Central memory CD8-positive, alpha-beta T cell (primary cell): ENCODE data around the gene METTL15.
"Not testable (repeated sequence)": the region's sequence is repeated elsewhere in the genome, so short reads cannot be mapped to it uniquely, and the experiment has no call there.

Source experiments
- ATAC-seq: fragments of 150-1000 bp; cut with Tn5 transposase; replicated peaks from 2 replicates; pipeline ENCODE4 v1.10.0; 2022; ENCODE audit warnings: mild to moderate bottlenecking, moderate FRiP score, moderate number of reproducible peaks; ENCODE audit not compliant: poor library complexity, severe bottlenecking; ENCODE audit errors: extremely low read depth
- DNase-seq, 2 donors: peaks; one replicate each; pipeline ENCODE4 v3.0.0; 2021; ENCODE audit warnings: low spot score in 2 of 2
- H3K27ac Mint-ChIP-seq: one replicate; pipeline ENCODE4 v1.8.0; 2022; ENCODE audit warnings: low read depth, mild to moderate bottlenecking, moderate library complexity, mixed read lengths
- H3K27me3 Mint-ChIP-seq: one replicate; pipeline ENCODE4 v1.8.0; 2022; ENCODE audit warnings: mixed read lengths
- H3K36me3 Mint-ChIP-seq: one replicate; pipeline ENCODE4 v1.8.0; 2022; ENCODE audit warnings: mild to moderate bottlenecking, moderate library complexity, mixed read lengths; ENCODE audit not compliant: insufficient read depth
- H3K4me1 Mint-ChIP-seq: one replicate; pipeline ENCODE4 v1.8.0; 2022; ENCODE audit warnings: mixed read lengths
- H3K4me3 Mint-ChIP-seq: one replicate; pipeline ENCODE4 v1.8.0; 2022; ENCODE audit warnings: mild to moderate bottlenecking, moderate library complexity, mixed read lengths
- H3K9me3 Mint-ChIP-seq: one replicate; pipeline ENCODE4 v1.8.0; 2022; ENCODE audit warnings: mixed read lengths

Gene METTL15

DNA sequence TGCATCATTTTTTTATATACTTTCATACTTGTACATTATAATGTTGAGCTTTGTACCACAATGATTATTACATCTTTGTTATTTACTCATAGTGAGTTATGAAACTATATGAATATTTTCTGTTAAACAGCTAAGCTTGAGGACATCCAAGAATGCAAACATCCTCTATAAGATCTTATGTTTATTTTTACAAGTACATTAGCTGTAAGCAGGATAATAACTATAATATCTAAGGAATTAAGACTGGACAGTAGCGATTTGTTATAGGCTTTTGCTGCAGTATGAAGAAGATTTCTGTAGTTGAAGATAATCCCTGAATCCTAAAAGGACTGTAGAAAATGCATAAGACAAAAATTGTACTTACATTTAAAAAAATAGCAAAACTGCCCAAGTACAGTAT lies 176.0 kb downstream of the METTL15 start:
- ATAC-seq (no peak), DNase-seq (no peak)
- H3K27me3 Mint-ChIP-seq: no peaks in the 10 kb centered on the region
- peaks cover 2% of the 10 kb centered on the region for H3K36me3 Mint-ChIP-seq
- peaks cover 16% of the 10 kb centered on the region for H3K4me1 Mint-ChIP-seq
- no peak overlapping the region for H3K4me3 Mint-ChIP-seq
- no peaks in the 10 kb centered on the region for H3K9me3 Mint-ChIP-seq
- no peak overlapping the region for H3K27ac Mint-ChIP-seq

DNA sequence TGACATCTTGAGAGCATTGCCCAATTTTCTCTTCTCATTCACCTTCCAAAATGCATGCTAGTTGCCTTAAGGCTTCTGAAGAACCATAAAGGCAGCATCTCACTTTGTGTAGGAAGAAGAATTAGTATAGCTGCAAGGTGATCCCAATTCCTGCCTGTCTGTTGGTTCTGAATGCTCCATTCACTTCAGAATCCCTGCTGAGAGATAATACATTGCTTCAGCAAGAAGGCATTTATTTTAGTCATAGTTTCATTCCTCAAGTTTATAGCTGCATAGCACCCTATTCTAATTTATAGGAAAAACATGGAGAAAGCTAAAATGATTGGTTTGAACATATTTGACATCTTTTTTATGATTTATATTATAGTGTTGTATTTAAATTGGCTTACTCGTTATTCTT lies 181.3 kb downstream of the METTL15 start:
- no peaks in the 10 kb centered on the region for H3K27me3 Mint-ChIP-seq
- H3K9me3 Mint-ChIP-seq: no peaks in the 10 kb centered on the region
- no peak overlapping the region for H3K4me3 Mint-ChIP-seq
- peaks cover 10% of the 10 kb centered on the region for H3K4me1 Mint-ChIP-seq
- H3K36me3 Mint-ChIP-seq: peaks cover 8% of the 10 kb centered on the region
- no peak for DNase-seq
- ATAC-seq: no peak
- H3K27ac Mint-ChIP-seq: no peak overlapping the region

- H3K9me3 Mint-ChIP-seq, H3K4me1 Mint-ChIP-seq, H3K27me3 Mint-ChIP-seq, ATAC-seq, H3K4me3 Mint-ChIP-seq, H3K27ac Mint-ChIP-seq, DNase-seq, H3K36me3 Mint-ChIP-seq: not testable (repeated sequence)
These were observed 182.8 kb downstream of the METTL15 start for GRCh38 chr11:28290995-28291394.

DNA sequence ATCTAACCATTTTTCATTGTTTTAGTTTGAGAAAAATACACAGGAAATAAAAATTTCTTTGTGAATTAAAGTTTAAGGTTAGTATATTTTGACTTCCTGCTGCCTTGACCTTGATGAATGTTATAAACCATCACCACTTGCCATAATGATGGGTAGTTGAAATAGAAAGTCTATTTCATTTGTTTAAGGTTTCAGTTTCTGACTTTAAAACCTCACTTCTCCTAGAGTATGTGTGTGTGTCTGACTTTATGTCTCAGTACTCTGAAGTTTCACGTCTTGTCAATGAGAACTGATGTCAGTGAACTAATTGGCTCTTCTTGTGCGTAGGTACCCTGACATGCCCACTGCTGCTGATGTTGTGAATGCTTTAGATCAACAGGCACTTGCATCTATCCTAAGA lies 188.2 kb downstream of the METTL15 start:
- ATAC-seq (no peak), DNase-seq (no peak)
- no peaks in the 10 kb centered on the region for H3K27me3 Mint-ChIP-seq
- peaks cover 6% of the 10 kb centered on the region for H3K36me3 Mint-ChIP-seq
- H3K4me3 Mint-ChIP-seq: no peak overlapping the region
- no peaks in the 10 kb centered on the region for H3K4me1 Mint-ChIP-seq
- H3K27ac Mint-ChIP-seq: no peak overlapping the region
- no peaks in the 10 kb centered on the region for H3K9me3 Mint-ChIP-seq

DNA sequence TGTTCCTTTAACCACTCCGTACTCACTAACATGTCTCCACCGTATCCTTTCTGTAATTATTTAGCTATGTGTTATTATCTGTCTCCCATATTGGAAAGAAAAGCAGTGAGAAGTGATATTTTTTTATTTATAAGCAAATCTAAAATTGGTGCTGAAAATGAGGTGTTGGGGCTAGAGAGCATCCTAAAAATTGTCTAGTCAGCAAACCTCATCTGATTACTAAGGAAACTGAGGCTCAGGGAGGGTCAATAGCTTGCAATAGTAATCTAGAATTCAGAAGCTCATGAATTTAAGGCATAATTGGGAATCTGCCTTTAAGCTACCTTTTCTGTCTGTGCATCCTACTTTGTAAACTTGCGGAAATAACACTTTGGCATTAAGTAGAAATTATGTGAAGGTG lies 190.0 kb downstream of the METTL15 start:
- DNase-seq (no peak), ATAC-seq (no peak)
- Mint-ChIP-seq H3K27ac (peak overlapping the region; percentile 55), H3K27me3 (no peaks in the 10 kb centered on the region), H3K4me3 (no peak overlapping the region), H3K36me3 (peaks cover 6% of the 10 kb centered on the region), H3K9me3 (no peaks in the 10 kb centered on the region), H3K4me1 (no peaks in the 10 kb centered on the region)

- H3K9me3 Mint-ChIP-seq: no peaks in the 10 kb centered on the region
- DNase-seq: no peak
- H3K27ac Mint-ChIP-seq: no peak overlapping the region
- H3K36me3 Mint-ChIP-seq: peaks cover 4% of the 10 kb centered on the region
- H3K4me1 Mint-ChIP-seq: no peaks in the 10 kb centered on the region
- no peaks in the 10 kb centered on the region for H3K27me3 Mint-ChIP-seq
- no peak for ATAC-seq
- no peak overlapping the region for H3K4me3 Mint-ChIP-seq
These were observed 195.4 kb downstream of the METTL15 start for GRCh38 chr11:28303477-28304191.

DNA sequence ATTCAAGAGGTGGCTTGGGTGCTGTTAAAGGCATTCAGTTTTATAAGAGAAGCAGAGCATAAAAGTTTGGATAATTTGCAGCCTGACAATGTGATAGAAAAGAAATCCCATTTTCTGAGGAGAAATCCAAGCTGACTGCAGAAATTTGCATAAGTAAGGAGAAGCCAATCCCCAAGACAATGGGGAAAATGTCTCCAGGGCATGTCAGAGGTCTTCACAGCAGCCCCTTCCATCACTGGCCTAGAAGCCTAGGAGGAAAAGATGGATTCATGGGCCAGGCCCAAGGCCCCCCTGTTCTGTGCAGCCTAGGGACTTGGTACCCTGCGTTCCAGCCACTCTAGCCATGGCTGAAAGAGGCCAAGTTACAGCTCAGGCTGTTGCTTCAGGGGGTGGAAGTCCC lies 207.3 kb downstream of the METTL15 start:
- DNase-seq (no peak), ATAC-seq (no peak)
- no peaks in the 10 kb centered on the region for H3K4me1 Mint-ChIP-seq
- H3K4me3 Mint-ChIP-seq: no peak overlapping the region
- no peaks in the 10 kb centered on the region for H3K9me3 Mint-ChIP-seq
- no peak overlapping the region for H3K27ac Mint-ChIP-seq
- peaks cover 7% of the 10 kb centered on the region for H3K36me3 Mint-ChIP-seq
- H3K27me3 Mint-ChIP-seq: no peaks in the 10 kb centered on the region

- DNase-seq (no peak), ATAC-seq (no peak)
- Mint-ChIP-seq H3K27me3 (no peaks in the 10 kb centered on the region), H3K9me3 (no peaks in the 10 kb centered on the region), H3K36me3 (peaks cover 7% of the 10 kb centered on the region), H3K27ac (no peak overlapping the region), H3K4me3 (no peak overlapping the region), H3K4me1 (no peaks in the 10 kb centered on the region)
These were observed 210.7 kb downstream of the METTL15 start for GRCh38 chr11:28318871-28319270.

DNA sequence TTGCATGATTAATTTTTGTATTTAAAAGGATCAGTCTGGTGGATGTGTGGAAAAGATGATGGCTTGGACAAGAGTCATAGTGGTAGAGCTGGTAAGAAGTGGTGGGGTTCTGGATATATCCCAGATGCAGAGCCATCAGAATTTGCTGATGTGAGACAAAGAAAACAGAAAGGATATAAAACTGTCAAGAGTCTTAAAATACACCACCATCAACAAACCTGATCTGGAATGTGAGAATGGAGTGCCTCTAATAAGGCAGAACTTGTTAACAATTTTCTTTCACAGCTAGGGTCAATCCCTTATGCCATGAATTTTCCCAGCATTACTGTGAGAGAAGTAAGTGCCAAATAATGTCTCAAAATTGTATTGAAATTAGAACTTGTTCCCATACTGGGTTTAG lies 215.4 kb downstream of the METTL15 start:
- Mint-ChIP-seq H3K4me3 (no peak overlapping the region), H3K27me3 (no peaks in the 10 kb centered on the region), H3K36me3 (peaks cover 4% of the 10 kb centered on the region), H3K4me1 (no peaks in the 10 kb centered on the region), H3K27ac (no peak overlapping the region), H3K9me3 (no peaks in the 10 kb centered on the region)
- ATAC-seq (no peak), DNase-seq (no peak)

GRCh38 chr11:28332393-28332792 lies 224.2 kb downstream of the METTL15 start:
- not testable (repeated sequence) for H3K36me3 Mint-ChIP-seq, H3K4me3 Mint-ChIP-seq, H3K4me1 Mint-ChIP-seq, H3K27ac Mint-ChIP-seq, H3K9me3 Mint-ChIP-seq, DNase-seq, ATAC-seq, H3K27me3 Mint-ChIP-seq

DNA sequence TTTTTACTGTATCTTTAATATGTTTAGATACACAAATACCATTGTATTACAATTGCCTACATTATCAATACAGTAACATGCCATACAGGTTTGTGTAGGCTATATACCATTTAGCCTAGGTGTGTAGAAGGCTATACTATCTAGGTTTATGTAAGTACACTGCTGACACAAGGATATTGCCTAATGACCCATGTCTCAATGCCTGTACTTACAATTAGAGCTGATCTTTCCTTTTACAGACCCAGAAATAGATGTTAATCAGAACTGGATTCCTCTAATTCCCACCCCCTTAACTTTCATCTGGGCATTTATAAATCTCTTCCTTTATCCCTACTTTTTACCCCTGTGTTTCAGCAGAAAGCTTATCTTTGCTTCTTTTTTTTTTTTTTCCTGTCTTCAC lies 229.5 kb downstream of the METTL15 start:
- H3K27ac Mint-ChIP-seq: no peak overlapping the region
- no peak for ATAC-seq
- no peak overlapping the region for H3K4me3 Mint-ChIP-seq
- peaks cover 14% of the 10 kb centered on the region for H3K9me3 Mint-ChIP-seq
- H3K4me1 Mint-ChIP-seq: no peaks in the 10 kb centered on the region
- no peaks in the 10 kb centered on the region for H3K27me3 Mint-ChIP-seq
- H3K36me3 Mint-ChIP-seq: no peaks in the 10 kb centered on the region
- no peak for DNase-seq

- DNase-seq: no peak
- no peaks in the 10 kb centered on the region for H3K4me1 Mint-ChIP-seq
- H3K36me3 Mint-ChIP-seq: no peaks in the 10 kb centered on the region
- H3K27ac Mint-ChIP-seq: no peak overlapping the region
- ATAC-seq: no peak
- no peak overlapping the region for H3K4me3 Mint-ChIP-seq
- peaks cover 14% of the 10 kb centered on the region for H3K9me3 Mint-ChIP-seq
- H3K27me3 Mint-ChIP-seq: no peaks in the 10 kb centered on the region
These were observed 230.2 kb downstream of the METTL15 start for GRCh38 chr11:28338371-28338770.

DNA sequence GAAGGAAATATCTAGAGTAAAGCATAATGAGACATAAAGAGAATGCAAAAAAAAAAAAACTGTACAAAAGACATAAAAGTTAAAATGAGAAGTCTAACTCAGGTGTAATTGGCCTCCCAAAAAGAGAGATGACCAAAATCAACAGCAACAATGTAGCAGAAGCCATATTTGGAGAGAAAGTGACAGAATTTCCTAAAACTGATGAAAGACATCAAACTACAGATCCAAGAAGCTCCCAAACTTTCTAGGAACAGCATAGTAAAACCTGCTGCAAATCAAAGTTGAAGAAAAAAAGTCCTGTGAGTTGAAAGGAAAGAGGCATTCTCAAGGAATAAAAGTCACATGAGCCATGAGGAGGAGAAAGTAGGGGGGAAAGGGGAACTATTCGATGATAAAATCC lies 231.3 kb downstream of the METTL15 start:
- no peaks in the 10 kb centered on the region for H3K27me3 Mint-ChIP-seq
- no peak overlapping the region for H3K4me3 Mint-ChIP-seq
- H3K36me3 Mint-ChIP-seq: no peaks in the 10 kb centered on the region
- ATAC-seq (no peak), DNase-seq (no peak)
- peaks cover 14% of the 10 kb centered on the region for H3K9me3 Mint-ChIP-seq
- no peaks in the 10 kb centered on the region for H3K4me1 Mint-ChIP-seq
- H3K27ac Mint-ChIP-seq: no peak overlapping the region
